ENCODE measurements around the gene CLCN6. TPM values are rescaled to one million over a fixed set of nuclear protein-coding genes. Genes with fewer than 3 reads are reported as not detected.

Gene CLCN6
- polyA plus RNA-seq, 2 of the 4 experiments (the other 2 are of a cell fraction): 5.7 to 9.0 TPM

GRCh38 chr1:11799896-11800295 is 6.1 kb upstream of the CLCN6 start (continued):
- TF ChIP-seq PHF8 (IDR thresholded peaks at IDR 0.05; ENCODE audit: borderline replicate concordance, low read depth) (no peak), ZFP36 (IDR thresholded peaks at IDR 0.05; ENCODE audit: borderline replicate concordance, partially characterized antibody) (no peak), HOXA7 (CRISPR knock-in tag; IDR thresholded peaks at IDR 0.05) (no peak), GATA3 (IDR thresholded peaks at IDR 0.05; ENCODE audit: borderline replicate concordance) (no peak), SMC3 (IDR thresholded peaks at IDR 0.05) (no peak), BCL3 (IDR thresholded peaks at IDR 0.05) (no peak)

GRCh38 chr1:11800391-11800755 is 5.6 kb upstream of the CLCN6 start:
- FAIRE-seq (no peak), DNase-seq (ENCODE audit: low read depth in 1 of 2, low spot score in 1 of 2) (no peak), ATAC-seq (no peak)
- H3K4me2 ChIP-seq: no peak overlapping the region
- H3K4me3 ChIP-seq: no peak overlapping the region
- H3K4me1 ChIP-seq: peaks cover 19% of the 10 kb centered on the region
- ChIA-PET CTCF (no interaction called here), POLR2A (no interaction called here)
- WGBS (ENCODE audit: missing lambda C conversion rate): 78% methylated on average over 8 of the region's 8 CpGs
- no peak overlapping the region for H3K27ac ChIP-seq
- no peaks in the 10 kb centered on the region for H3K9me3 ChIP-seq
- TF ChIP-seq SMC3 (IDR thresholded peaks at IDR 0.05) (no peak), ATOH8 (CRISPR knock-in tag; IDR thresholded peaks at IDR 0.05; ENCODE audit: low read depth) (no peak), FOSL2 (IDR thresholded peaks at IDR 0.05) (no peak), FOSL2 (CRISPR knock-in tag; IDR thresholded peaks at IDR 0.05) (no peak), CHD4 (IDR thresholded peaks at IDR 0.05; ENCODE audit: borderline replicate concordance) (no peak), PBX3 (IDR thresholded peaks at IDR 0.05) (no peak), EHMT2 (IDR thresholded peaks at IDR 0.05; ENCODE audit: low read depth) (no peak), REST (IDR thresholded peaks at IDR 0.05) (no peak), POLR2A (IDR thresholded peaks at IDR 0.05; ENCODE audit: low read length) (no peak), TP53 (CRISPR knock-in tag; IDR thresholded peaks at IDR 0.05) (no peak)

GRCh38 chr1:11800756-11801433 is 5.1 kb upstream of the CLCN6 start:
- WGBS (ENCODE audit: missing lambda C conversion rate): 82% methylated on average over 14 of the region's 21 CpGs
- H3K4me3 ChIP-seq: no peak overlapping the region
- no peak for DNase-seq (ENCODE audit: low read depth in 1 of 2, low spot score in 1 of 2)
- H3K4me1 ChIP-seq: peaks cover 19% of the 10 kb centered on the region
- no peak for TF ChIP-seq FOXS1 (CRISPR knock-in tag; IDR thresholded peaks at IDR 0.05)
- no peak for TF ChIP-seq BCL3 (IDR thresholded peaks at IDR 0.05)
- no peak for TF ChIP-seq CHD4 (IDR thresholded peaks at IDR 0.05; ENCODE audit: borderline replicate concordance)
- TF ChIP-seq JUN (IDR thresholded peaks at IDR 0.05): no peak
- TF ChIP-seq TFCP2L1 (CRISPR knock-in tag; IDR thresholded peaks at IDR 0.05): no peak
- TF ChIP-seq CTCF (IDR thresholded peaks at IDR 0.05): no peak
- no peak for FAIRE-seq
- no peak for ATAC-seq
- no peak overlapping the region for H3K4me2 ChIP-seq
- H3K9me3 ChIP-seq: no peaks in the 10 kb centered on the region
- ChIA-PET CTCF (interaction anchor here (1.4 kb wide), 1 partner anchor 9 kb away, joined by 3 read pairs; no protein-coding TSS in a partner anchor), POLR2A (no interaction called here)
- no peak overlapping the region for H3K27ac ChIP-seq

All from A549 (cell line).